ENCODE results near the gene ARMC5. TPM values are rescaled to one million over a fixed set of nuclear protein-coding genes. Genes with fewer than 3 reads are reported as not detected.
A peak's percentile ranks its signal among the peaks of the same experiment; 100 is the strongest.
"Not testable (repeated sequence)": the region's sequence is repeated elsewhere in the genome, so short reads cannot be mapped to it uniquely, and the experiment has no call there.

ARMC5 gene
- 10 to 100 TPM in 1 of 2 donors, 1 to 10 TPM in 1; 8.6 to 10.1 TPM for total RNA-seq
- 10 to 100 TPM; 23.9 to 24.7 TPM for polyA plus RNA-seq (ENCODE audit: insufficient read length in 2 of 2)
- long read RNA-seq, donor 1, transcript ARMC5-208 (2 exons, 723 nt), result major isoform, 6 of 10 reads
- long read RNA-seq, donor 1, partial matches to known transcripts, result 0 of 10 reads
- long read RNA-seq, donor 1, other reads (novel, unspliced or antisense), result 0 of 10 reads
- long read RNA-seq, donor 2, partial matches to known transcripts, result 0 of 2 reads
- long read RNA-seq, donor 2, other reads (novel, unspliced or antisense), result 0 of 2 reads
- long read RNA-seq, donor 3, partial matches to known transcripts, result 0 of 5 reads
- long read RNA-seq, donor 3, other reads (novel, unspliced or antisense), result 0 of 5 reads
- long read RNA-seq, donor 4, full-length matches to known transcripts, result 5 of 5 reads
- long read RNA-seq, donor 4, partial matches to known transcripts, result 0 of 5 reads
- long read RNA-seq, donor 4, other reads (novel, unspliced or antisense), result 0 of 5 reads

- no peaks in the 10 kb centered on the region for H3K27me3 ChIP-seq (ENCODE audit: control insufficient read depth, insufficient read depth, low read length)
- DNase-seq (ENCODE audit: low read depth in 4 of 6, low spot score in 6 of 6), result peak; percentile 94 to 99 (median 96)
- WGBS (ENCODE audit: insufficient coverage), result under 1% methylated on average over 91 of the region's 91 CpGs
- no peaks in the 10 kb centered on the region for H3K9me3 ChIP-seq (ENCODE audit: control insufficient read depth, insufficient read depth, low read length)
- H3K4me1 ChIP-seq (ENCODE audit: control insufficient read depth, insufficient read depth, low read length), result peaks cover 38% of the 10 kb centered on the region
- peaks cover 49% of the 10 kb centered on the region for H3K36me3 ChIP-seq (ENCODE audit: control insufficient read depth, insufficient read depth, low read length)
- H3K4me3 ChIP-seq (ENCODE audit: low read depth, low read length), result peak within 1 kb of the TSS; percentile 75
- peak within 1 kb of the TSS; percentile 96 for H3K27ac ChIP-seq (ENCODE audit: low read depth, low read length)
Observed at GRCh38 chr16:31458844-31459686, at the start of gene ARMC5. TSS of gene ARMC5 (plus strand) at chr16:31459501. CDS start at chr16:31459525, 24 bp downstream.

GRCh38 chr16:31410082-31410481 is 49.2 kb upstream of the ARMC5 start:
- no peaks in the 10 kb centered on the region for H3K4me1 ChIP-seq (ENCODE audit: control insufficient read depth, insufficient read depth, low read length)
- no peaks in the 10 kb centered on the region for H3K36me3 ChIP-seq (ENCODE audit: control insufficient read depth, insufficient read depth, low read length)
- WGBS (ENCODE audit: insufficient coverage), result 86% methylated on average over 3 of the region's 9 CpGs
- DNase-seq (ENCODE audit: low read depth in 4 of 6, low spot score in 6 of 6), result no peak
- no peak overlapping the region for H3K4me3 ChIP-seq (ENCODE audit: low read depth, low read length)
- H3K27ac ChIP-seq (ENCODE audit: low read depth, low read length), result no peak overlapping the region
- H3K27me3 ChIP-seq (ENCODE audit: control insufficient read depth, insufficient read depth, low read length), result no peaks in the 10 kb centered on the region
- H3K9me3 ChIP-seq (ENCODE audit: control insufficient read depth, insufficient read depth, low read length), result no peaks in the 10 kb centered on the region

GRCh38 chr16:31411024-31411844 is 48.1 kb upstream of the ARMC5 start:
- no peak for DNase-seq (ENCODE audit: low read depth in 4 of 6, low spot score in 6 of 6)
- no peak overlapping the region for H3K4me3 ChIP-seq (ENCODE audit: low read depth, low read length)
- H3K27me3 ChIP-seq (ENCODE audit: control insufficient read depth, insufficient read depth, low read length), result peaks cover 3% of the 10 kb centered on the region
- no peaks in the 10 kb centered on the region for H3K4me1 ChIP-seq (ENCODE audit: control insufficient read depth, insufficient read depth, low read length)
- H3K9me3 ChIP-seq (ENCODE audit: control insufficient read depth, insufficient read depth, low read length), result no peaks in the 10 kb centered on the region
- no peak overlapping the region for H3K27ac ChIP-seq (ENCODE audit: low read depth, low read length)
- 79% methylated on average over 16 of the region's 22 CpGs for WGBS (ENCODE audit: insufficient coverage)
- no peaks in the 10 kb centered on the region for H3K36me3 ChIP-seq (ENCODE audit: control insufficient read depth, insufficient read depth, low read length)

GRCh38 chr16:31412750-31413149 is 46.6 kb upstream of the ARMC5 start:
- H3K9me3 ChIP-seq (ENCODE audit: control insufficient read depth, insufficient read depth, low read length), result no peaks in the 10 kb centered on the region
- no peaks in the 10 kb centered on the region for H3K36me3 ChIP-seq (ENCODE audit: control insufficient read depth, insufficient read depth, low read length)
- peaks cover 3% of the 10 kb centered on the region for H3K27me3 ChIP-seq (ENCODE audit: control insufficient read depth, insufficient read depth, low read length)
- DNase-seq (ENCODE audit: low read depth in 4 of 6, low spot score in 6 of 6), result no peak
- WGBS (ENCODE audit: insufficient coverage), result 79% methylated on average over 7 of the region's 10 CpGs
- H3K4me1 ChIP-seq (ENCODE audit: control insufficient read depth, insufficient read depth, low read length), result no peaks in the 10 kb centered on the region
- H3K27ac ChIP-seq (ENCODE audit: low read depth, low read length), result no peak overlapping the region
- H3K4me3 ChIP-seq (ENCODE audit: low read depth, low read length), result no peak overlapping the region

GRCh38 chr16:31413381-31413780 is 45.9 kb upstream of the ARMC5 start:
- Histone ChIP-seq H3K27ac (ENCODE audit: low read depth, low read length) (no peak overlapping the region), H3K36me3 (ENCODE audit: control insufficient read depth, insufficient read depth, low read length) (no peaks in the 10 kb centered on the region), H3K9me3 (ENCODE audit: control insufficient read depth, insufficient read depth, low read length) (no peaks in the 10 kb centered on the region), H3K4me3 (ENCODE audit: low read depth, low read length) (no peak overlapping the region), H3K4me1 (ENCODE audit: control insufficient read depth, insufficient read depth, low read length) (no peaks in the 10 kb centered on the region), H3K27me3 (ENCODE audit: control insufficient read depth, insufficient read depth, low read length) (peaks cover 3% of the 10 kb centered on the region)
- no peak for DNase-seq (ENCODE audit: low read depth in 4 of 6, low spot score in 6 of 6)
- 90% methylated on average over 5 of the region's 5 CpGs for WGBS (ENCODE audit: insufficient coverage)

- Histone ChIP-seq H3K36me3 (ENCODE audit: control insufficient read depth, insufficient read depth, low read length) (no peaks in the 10 kb centered on the region), H3K27me3 (ENCODE audit: control insufficient read depth, insufficient read depth, low read length) (peaks cover 3% of the 10 kb centered on the region), H3K9me3 (ENCODE audit: control insufficient read depth, insufficient read depth, low read length) (no peaks in the 10 kb centered on the region), H3K4me3 (ENCODE audit: low read depth, low read length) (no peak overlapping the region), H3K4me1 (ENCODE audit: control insufficient read depth, insufficient read depth, low read length) (no peaks in the 10 kb centered on the region), H3K27ac (ENCODE audit: low read depth, low read length) (no peak overlapping the region)
- DNase-seq (ENCODE audit: low read depth in 4 of 6, low spot score in 6 of 6), result no peak
- WGBS (ENCODE audit: insufficient coverage), result 81% methylated on average over 4 of the region's 4 CpGs
Observed at GRCh38 chr16:31413943-31414342, 45.4 kb upstream of the ARMC5 start.

GRCh38 chr16:31414706-31415105 is 44.6 kb upstream of the ARMC5 start:
- no peaks in the 10 kb centered on the region for H3K4me1 ChIP-seq (ENCODE audit: control insufficient read depth, insufficient read depth, low read length)
- H3K36me3 ChIP-seq (ENCODE audit: control insufficient read depth, insufficient read depth, low read length), result no peaks in the 10 kb centered on the region
- H3K27ac ChIP-seq (ENCODE audit: low read depth, low read length), result no peak overlapping the region
- no peak overlapping the region for H3K4me3 ChIP-seq (ENCODE audit: low read depth, low read length)
- no peak for DNase-seq (ENCODE audit: low read depth in 4 of 6, low spot score in 6 of 6)
- WGBS (ENCODE audit: insufficient coverage), result 78% methylated on average over 3 of the region's 4 CpGs
- peaks cover 3% of the 10 kb centered on the region for H3K27me3 ChIP-seq (ENCODE audit: control insufficient read depth, insufficient read depth, low read length)
- no peaks in the 10 kb centered on the region for H3K9me3 ChIP-seq (ENCODE audit: control insufficient read depth, insufficient read depth, low read length)

- Histone ChIP-seq H3K9me3 (ENCODE audit: control insufficient read depth, insufficient read depth, low read length) (no peaks in the 10 kb centered on the region), H3K4me1 (ENCODE audit: control insufficient read depth, insufficient read depth, low read length) (no peaks in the 10 kb centered on the region), H3K27ac (ENCODE audit: low read depth, low read length) (no peak overlapping the region), H3K4me3 (ENCODE audit: low read depth, low read length) (no peak overlapping the region), H3K27me3 (ENCODE audit: control insufficient read depth, insufficient read depth, low read length) (peaks cover 3% of the 10 kb centered on the region), H3K36me3 (ENCODE audit: control insufficient read depth, insufficient read depth, low read length) (no peaks in the 10 kb centered on the region)
- DNase-seq (ENCODE audit: low read depth in 4 of 6, low spot score in 6 of 6), result no peak
- no CpG with 5 or more reads among the region's 11 CpGs for WGBS (ENCODE audit: insufficient coverage)
Observed at GRCh38 chr16:31416371-31416770, 42.9 kb upstream of the ARMC5 start.

- H3K27ac ChIP-seq (ENCODE audit: low read depth, low read length); DNase-seq (ENCODE audit: low read depth in 4 of 6, low spot score in 6 of 6); H3K4me3 ChIP-seq (ENCODE audit: low read depth, low read length); H3K27me3 ChIP-seq (ENCODE audit: control insufficient read depth, insufficient read depth, low read length); H3K36me3 ChIP-seq (ENCODE audit: control insufficient read depth, insufficient read depth, low read length); H3K9me3 ChIP-seq (ENCODE audit: control insufficient read depth, insufficient read depth, low read length); H3K4me1 ChIP-seq (ENCODE audit: control insufficient read depth, insufficient read depth, low read length): not testable (repeated sequence)
- WGBS (ENCODE audit: insufficient coverage), result no CpG with 5 or more reads among the region's 2 CpGs
Observed at GRCh38 chr16:31417036-31417435, 42.3 kb upstream of the ARMC5 start.

All from spinal cord (tissue), 10 donors.